GM21360 (cell line): ENCODE results near the gene UCHL5.

Source experiments
- ATAC-seq: cut with Tn5 transposase; IDR thresholded peaks from one replicate; pipeline ENCODE4 v1.9.1; 2021; ENCODE audit warnings: mild to moderate bottlenecking, moderate library complexity; ENCODE audit not compliant: unreplicated experiment

UCHL5 gene

GRCh38 chr1:192968323-192968722 is 90.8 kb downstream of the UCHL5 start:
- no peak for ATAC-seq

GRCh38 chr1:192967901-192968300 is 91.3 kb downstream of the UCHL5 start:
- no peak for ATAC-seq

GRCh38 chr1:192967211-192967877 is 91.8 kb downstream of the UCHL5 start:
- no peak for ATAC-seq

- no peak for ATAC-seq
Measured at GRCh38 chr1:192966073-192966472, 93.1 kb downstream of the UCHL5 start.

GRCh38 chr1:192962901-192963300 is 96.3 kb downstream of the UCHL5 start:
- no peak for ATAC-seq
